ENCODE data around the gene SPATA21.

DNA sequence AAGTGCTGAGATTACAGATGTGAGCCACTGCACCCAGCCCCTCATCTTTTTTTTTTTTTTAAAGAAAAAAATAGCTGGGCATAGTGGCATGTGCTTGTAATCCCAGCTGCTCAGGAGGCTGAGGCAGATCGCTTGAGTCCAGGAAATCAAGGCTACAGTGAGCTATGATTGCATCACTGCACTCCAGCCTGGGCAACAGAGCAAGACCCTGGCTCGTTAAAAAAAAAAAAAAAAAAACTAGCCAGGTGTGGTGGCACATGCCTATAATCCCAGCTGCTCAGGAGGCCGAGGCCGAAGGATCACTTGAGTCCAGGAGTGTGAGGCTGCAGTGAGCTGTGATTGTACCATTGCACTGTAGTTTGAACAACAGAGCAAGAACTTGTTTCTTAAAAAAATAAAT, 56.4 kb downstream of the SPATA21 start:
- TF ChIP-seq POLR2A (IDR thresholded peaks at IDR 0.05): no peak
- TF ChIP-seq CTCF (IDR thresholded peaks at IDR 0.05): no peak
